Adipocyte (in vitro differentiated cells): Measurements from ENCODE around the gene TJP2.

Experiments used
- DNase-seq: peaks from one replicate; pipeline ENCODE4 v3.0.0-alpha.2; 2015; ENCODE audit warnings: low read depth
- H3K27me3 ChIP-seq: replicated peaks from 2 replicates; pipeline ENCODE4 v1.7.0; 2013; ENCODE audit warnings: mild to moderate bottlenecking, low read length, moderate library complexity; ENCODE audit not compliant: control insufficient read depth, insufficient read depth
- H3K36me3 ChIP-seq: 2 replicates; pipeline ENCODE4 v1.7.0; 2013; ENCODE audit warnings: low read length, mild to moderate bottlenecking, moderate library complexity; ENCODE audit not compliant: control insufficient read depth, insufficient read depth, severe bottlenecking
- H3K4me1 ChIP-seq: 2 replicates; pipeline ENCODE4 v1.7.0; 2013; ENCODE audit warnings: mild to moderate bottlenecking, low read length, moderate library complexity; ENCODE audit not compliant: control insufficient read depth, insufficient read depth
- H3K4me3 ChIP-seq: 2 replicates; pipeline ENCODE4 v1.7.0; 2013; ENCODE audit warnings: mild to moderate bottlenecking, low read length, moderate library complexity
- H3K9ac ChIP-seq: 2 replicates; pipeline ENCODE4 v1.7.0; 2013; ENCODE audit warnings: mild to moderate bottlenecking, low read length, moderate library complexity
- H3K9me3 ChIP-seq: 2 replicates; pipeline ENCODE4 v1.7.0; 2013; ENCODE audit warnings: mild to moderate bottlenecking, low read length, moderate library complexity; ENCODE audit not compliant: control insufficient read depth

TJP2 gene

GRCh38 chr9:69179037-69179436 is 5.0 kb downstream of the TJP2 start:
- no peak overlapping the region for H3K9ac ChIP-seq
- H3K36me3 ChIP-seq: peaks cover 12% of the 10 kb centered on the region
- H3K4me1 ChIP-seq: peaks cover 58% of the 10 kb centered on the region
- no peaks in the 10 kb centered on the region for H3K9me3 ChIP-seq
- DNase-seq: no peak
- no peak overlapping the region for H3K4me3 ChIP-seq
- no peaks in the 10 kb centered on the region for H3K27me3 ChIP-seq

GRCh38 chr9:69180200-69180599 is 6.1 kb downstream of the TJP2 start:
- H3K27me3 ChIP-seq: no peaks in the 10 kb centered on the region
- no peak overlapping the region for H3K9ac ChIP-seq
- no peak overlapping the region for H3K4me3 ChIP-seq
- DNase-seq: no peak
- no peaks in the 10 kb centered on the region for H3K9me3 ChIP-seq
- H3K4me1 ChIP-seq: peaks cover 63% of the 10 kb centered on the region
- H3K36me3 ChIP-seq: peaks cover 12% of the 10 kb centered on the region

- DNase-seq: peak; percentile 92
- Histone ChIP-seq H3K4me3 (peak overlapping the region; percentile 12), H3K4me1 (peaks cover 59% of the 10 kb centered on the region), H3K36me3 (peaks cover 12% of the 10 kb centered on the region), H3K9me3 (no peaks in the 10 kb centered on the region), H3K27me3 (no peaks in the 10 kb centered on the region), H3K9ac (no peak overlapping the region)
Measured at GRCh38 chr9:69180670-69181069, 6.6 kb downstream of the TJP2 start.

- H3K4me3 ChIP-seq: no peak overlapping the region
- H3K36me3 ChIP-seq: peaks cover 12% of the 10 kb centered on the region
- peaks cover 56% of the 10 kb centered on the region for H3K4me1 ChIP-seq
- H3K27me3 ChIP-seq: no peaks in the 10 kb centered on the region
- DNase-seq: no peak
- H3K9ac ChIP-seq: no peak overlapping the region
- no peaks in the 10 kb centered on the region for H3K9me3 ChIP-seq
Measured at GRCh38 chr9:69181908-69182353, 7.9 kb downstream of the TJP2 start.

GRCh38 chr9:69184266-69184665 is 10.2 kb downstream of the TJP2 start:
- Histone ChIP-seq H3K36me3 (peaks cover 12% of the 10 kb centered on the region), H3K9me3 (no peaks in the 10 kb centered on the region), H3K4me1 (peaks cover 60% of the 10 kb centered on the region), H3K27me3 (no peaks in the 10 kb centered on the region), H3K9ac (no peak overlapping the region), H3K4me3 (no peak overlapping the region)
- no peak for DNase-seq

GRCh38 chr9:69186841-69187611 is 12.9 kb downstream of the TJP2 start:
- Histone ChIP-seq H3K4me1 (peaks cover 60% of the 10 kb centered on the region), H3K4me3 (peak overlapping the region; percentile 40), H3K9ac (peak overlapping the region; percentile 55), H3K27me3 (no peaks in the 10 kb centered on the region), H3K36me3 (peaks cover 10% of the 10 kb centered on the region), H3K9me3 (no peaks in the 10 kb centered on the region)
- DNase-seq: peak; percentile 58

GRCh38 chr9:69188975-69189374 is 14.9 kb downstream of the TJP2 start:
- peaks cover 63% of the 10 kb centered on the region for H3K4me1 ChIP-seq
- no peaks in the 10 kb centered on the region for H3K9me3 ChIP-seq
- H3K4me3 ChIP-seq: no peak overlapping the region
- H3K36me3 ChIP-seq: no peaks in the 10 kb centered on the region
- DNase-seq: no peak
- H3K9ac ChIP-seq: no peak overlapping the region
- H3K27me3 ChIP-seq: no peaks in the 10 kb centered on the region

- no peak for DNase-seq
- H3K27me3 ChIP-seq: no peaks in the 10 kb centered on the region
- no peak overlapping the region for H3K4me3 ChIP-seq
- H3K4me1 ChIP-seq: peaks cover 58% of the 10 kb centered on the region
- H3K36me3 ChIP-seq: no peaks in the 10 kb centered on the region
- no peak overlapping the region for H3K9ac ChIP-seq
- no peaks in the 10 kb centered on the region for H3K9me3 ChIP-seq
Measured at GRCh38 chr9:69190086-69190862, 16.2 kb downstream of the TJP2 start.

- Histone ChIP-seq H3K9me3 (no peaks in the 10 kb centered on the region), H3K36me3 (no peaks in the 10 kb centered on the region), H3K27me3 (no peaks in the 10 kb centered on the region), H3K4me1 (peaks cover 63% of the 10 kb centered on the region), H3K9ac (no peak overlapping the region), H3K4me3 (no peak overlapping the region)
- DNase-seq: no peak
Measured at GRCh38 chr9:69190863-69191181, 16.7 kb downstream of the TJP2 start.

- Histone ChIP-seq H3K4me1 (peaks cover 64% of the 10 kb centered on the region), H3K9me3 (no peaks in the 10 kb centered on the region), H3K9ac (no peak overlapping the region), H3K4me3 (no peak overlapping the region), H3K27me3 (no peaks in the 10 kb centered on the region), H3K36me3 (no peaks in the 10 kb centered on the region)
- DNase-seq: no peak
Measured at GRCh38 chr9:69191231-69191630, 17.2 kb downstream of the TJP2 start.

- Histone ChIP-seq H3K9me3 (no peaks in the 10 kb centered on the region), H3K27me3 (no peaks in the 10 kb centered on the region), H3K9ac (no peak overlapping the region), H3K4me3 (no peak overlapping the region), H3K4me1 (peaks cover 56% of the 10 kb centered on the region), H3K36me3 (no peaks in the 10 kb centered on the region)
- no peak for DNase-seq
Measured at GRCh38 chr9:69192214-69192613, 18.1 kb downstream of the TJP2 start.
